ENCODE results near the gene CDC6.

The CDC6 gene

GRCh38 chr17:40352237-40352778, 64.6 kb downstream of the CDC6 start:
- no peak for DNase-seq (ENCODE audit: low read depth)

- DNase-seq (ENCODE audit: low read depth): no peak
Measured at GRCh38 chr17:40352779-40353394, 65.2 kb downstream of the CDC6 start.

All from activated T-cell treated with anti-CD3 and anti-CD28 coated beads for 48 hours (primary cell).